Ishikawa (cell line): Measurements from ENCODE around the gene MAT2B.
A peak's percentile ranks its signal among the peaks of the same experiment; 100 is the strongest.

Source experiments
- CEBPB ChIP-seq: IDR thresholded peaks from 2 replicates; pipeline ENCODE4 v1.6.1; 2012
- CREB1 ChIP-seq: IDR thresholded peaks from 2 replicates; pipeline ENCODE4 v1.6.1; 2012; ENCODE audit warnings: low read depth
- EGR1 ChIP-seq: IDR thresholded peaks from 2 replicates; pipeline ENCODE4 v1.6.1; 2012
- EP300 ChIP-seq: IDR thresholded peaks from 2 replicates; pipeline ENCODE4 v1.6.1; 2012; ENCODE audit warnings: borderline replicate concordance
- FOXM1 ChIP-seq: IDR thresholded peaks from 2 replicates; pipeline ENCODE4 v1.6.1; 2012; ENCODE audit warnings: low read depth, borderline replicate concordance
- MAX ChIP-seq: IDR thresholded peaks from 2 replicates; pipeline ENCODE4 v1.6.1; 2012
- NFIC ChIP-seq: IDR thresholded peaks from 2 replicates; pipeline ENCODE4 v1.6.1; 2012
- RAD21 ChIP-seq: IDR thresholded peaks from 2 replicates; pipeline ENCODE4 v1.6.1; 2012; ENCODE audit warnings: low read depth
- REST ChIP-seq: IDR thresholded peaks from 2 replicates; pipeline ENCODE4 v1.6.1; 2012; ENCODE audit warnings: low read depth, mild to moderate bottlenecking
- TAF1 ChIP-seq: IDR thresholded peaks from 2 replicates; pipeline ENCODE4 v1.6.1; 2012; ENCODE audit warnings: low read depth, mild to moderate bottlenecking
- TCF12 ChIP-seq: IDR thresholded peaks from 2 replicates; pipeline ENCODE4 v1.6.1; 2012; ENCODE audit warnings: low read depth
- TEAD4 ChIP-seq: IDR thresholded peaks from 2 replicates; pipeline ENCODE4 v1.6.1; 2012
- USF1 ChIP-seq: IDR thresholded peaks from 2 replicates; pipeline ENCODE4 v1.6.1; 2012
- YY1 ChIP-seq: IDR thresholded peaks from 2 replicates; pipeline ENCODE4 v1.6.1; 2012; ENCODE audit warnings: low read depth
- ZBTB7A ChIP-seq: IDR thresholded peaks from 2 replicates; pipeline ENCODE4 v1.6.1; 2012; ENCODE audit warnings: low read depth

The MAT2B gene

GRCh38 chr5:163544836-163545235, 39.4 kb downstream of the MAT2B start:
- TF ChIP-seq RAD21 (no peak), ZBTB7A (no peak), USF1 (no peak), EGR1 (no peak)

GRCh38 chr5:163548649-163549048, 43.2 kb downstream of the MAT2B start:
- TF ChIP-seq ZBTB7A (no peak), RAD21 (no peak), TAF1 (no peak), TCF12 (no peak), USF1 (no peak), YY1 (no peak), REST (no peak), CEBPB (no peak), TEAD4 (no peak), CREB1 (no peak), EGR1 (no peak), EP300 (no peak), NFIC (no peak), FOXM1 (no peak), MAX (no peak)

- TF ChIP-seq CEBPB (no peak), MAX (no peak), USF1 (no peak), EP300 (no peak), ZBTB7A (no peak), REST (no peak), FOXM1 (no peak), NFIC (no peak), YY1 (no peak), TCF12 (no peak), TAF1 (no peak), TEAD4 (no peak), RAD21 (no peak), CREB1 (no peak), EGR1 (no peak)
Observed at GRCh38 chr5:163551156-163551555, 45.7 kb downstream of the MAT2B start.

GRCh38 chr5:163552536-163552935, 47.1 kb downstream of the MAT2B start:
- TF ChIP-seq CREB1 (no peak), REST (no peak)

GRCh38 chr5:163561339-163561738, 55.9 kb downstream of the MAT2B start:
- no peak for TF ChIP-seq YY1
- peak; percentile 30; the same call in 1 of the 2 replicates for TF ChIP-seq REST
